Breast epithelium (tissue), 4 donors: Measurements from ENCODE around the gene ST6GALNAC4. TPM values are rescaled to one million over a fixed set of nuclear protein-coding genes. Genes with fewer than 3 reads are reported as not detected.

Experiments used
- DNase-seq, 2 donors: peaks; one replicate each; pipeline ENCODE4 v3.0.0-alpha.2; 2019; ENCODE audit warnings: low spot score in 2 of 2
- H3K27ac ChIP-seq, 2 donors: fragments of 200-600 bp; sonication (generic) in 1 of 2; one replicate each; pipeline ENCODE4 v1.5.1; 2016 to 2019; ENCODE audit warnings: mild to moderate bottlenecking in 1 of 2
- H3K27me3 ChIP-seq, 2 donors: fragments of 200-600 bp; sonication (generic) in 1 of 2; one replicate each; pipeline versions ENCODE4 v1.5.1 to v1.6.0; 2017 to 2019; ENCODE audit warnings: control low read depth in 1 of 2, mild to moderate bottlenecking in 1 of 2
- H3K36me3 ChIP-seq: fragments of 200-600 bp; one replicate; pipeline ENCODE4 v1.5.1; 2019
- H3K4me1 ChIP-seq, 2 donors: fragments of 200-600 bp; sonication (generic); one replicate each; pipeline ENCODE4 v1.5.1; 2016 to 2019; ENCODE audit warnings: control low read depth in 1 of 2
- H3K4me3 ChIP-seq, 3 donors: fragments of 200-600 bp; sonication (generic); 1 replicate in 2 of 3; 2 replicates in 1 of 3; pipeline ENCODE4 v1.5.1; 2016 to 2019; ENCODE audit warnings: mild to moderate bottlenecking in 3 of 3, moderate library complexity in 2 of 3
- H3K9me3 ChIP-seq, 2 donors: fragments of 200-600 bp; sonication (generic) in 1 of 2; one replicate each; pipeline ENCODE4 v1.5.1; 2016 to 2019; ENCODE audit warnings: control low read depth in 1 of 2
- CTCF ChIP-seq, 3 donors: fragments of 450-650 bp; IDR thresholded peaks; one replicate each; pipeline ENCODE4 v1.5.1; 2016 to 2017; ENCODE audit warnings: antibody characterized with exemption in 3 of 3, mild to moderate bottlenecking in 3 of 3, moderate library complexity in 3 of 3
- POLR2A ChIP-seq: fragments of 450-650 bp; IDR thresholded peaks from one replicate; pipeline ENCODE4 v1.6.1; 2016; ENCODE audit warnings: antibody characterized with exemption, mild to moderate bottlenecking, moderate library complexity
- POLR2AphosphoS5 ChIP-seq, 3 donors: sonication (generic); formaldehyde crosslinking; IDR thresholded peaks; one replicate each; pipeline ENCODE4 v1.6.1; 2017; ENCODE audit warnings: antibody characterized with exemption in 3 of 3
- intact Hi-C: fragments of 100-400 bp; cut with DNase I; formaldehyde crosslinking; loops from one replicate; pipeline ENCODE4 v1.15.1; 2023; ENCODE audit warnings: low total_unique reads
- total RNA-seq, 3 donors: library from RNA; depleted of rRNA; stranded (reverse); fragments of >200 nt; gene quantifications; one replicate each; pipeline ENCODE4 v1.1.0, GENCODE V29; 2016

The ST6GALNAC4 gene
- total RNA-seq, 3 donors from 2014 or later = 17.6 to 44.6 (median 24.0) TPM

- peaks cover 23 to 25% of the 10 kb centered on the region in 2 donors for H3K4me1 ChIP-seq
- TF ChIP-seq CTCF (IDR thresholded peaks at IDR 0.05) = no peak
- TF ChIP-seq POLR2A = no peak
- peak in 1 of 3 donors; percentile 8 for TF ChIP-seq POLR2AphosphoS5 (IDR thresholded peaks at IDR 0.05)
- peak overlapping the region; percentile 78 to 89 (median 79) for H3K4me3 ChIP-seq
- no peaks in the 10 kb centered on the region for H3K27me3 ChIP-seq
- H3K9me3 ChIP-seq = no peaks in the 10 kb centered on the region
- H3K27ac ChIP-seq = peak overlapping the region; percentile 66 to 88
- intact Hi-C loops = no loop called here
- H3K36me3 ChIP-seq = no peaks in the 10 kb centered on the region
- no peak for DNase-seq
Observed at GRCh38 chr9:127938298-127938690, 21.5 kb upstream of the ST6GALNAC4 start.

GRCh38 chr9:127937388-127938297 is 20.8 kb upstream of the ST6GALNAC4 start, which contains the start of gene DPM2:
TSS of gene DPM2 (minus strand) at chr9:127937854. CDS start at chr9:127937820, 34 bp downstream.
- no peaks in the 10 kb centered on the region for H3K9me3 ChIP-seq
- peak within 1 kb of the TSS; percentile 78 to 89 (median 79) for H3K4me3 ChIP-seq
- no peaks in the 10 kb centered on the region for H3K27me3 ChIP-seq
- TF ChIP-seq CTCF (IDR thresholded peaks at IDR 0.05) (no peak), POLR2A (peak; percentile 50), POLR2AphosphoS5 (IDR thresholded peaks at IDR 0.05) (peak; percentile 56 to 88 (median 56))
- intact Hi-C loops = no loop called here
- no peaks in the 10 kb centered on the region for H3K36me3 ChIP-seq
- H3K27ac ChIP-seq = peak within 1 kb of the TSS; percentile 66 to 88
- DNase-seq = peak; percentile 63 to 79
- H3K4me1 ChIP-seq = peaks cover 23 to 25% of the 10 kb centered on the region in 2 donors

GRCh38 chr9:127937056-127937387 is 20.2 kb upstream of the ST6GALNAC4 start:
- Histone ChIP-seq H3K4me3 (peak overlapping the region; percentile 78 to 89 (median 79)), H3K27ac (peak overlapping the region; percentile 66 to 88), H3K27me3 (no peaks in the 10 kb centered on the region), H3K4me1 (peaks cover 18 to 25% of the 10 kb centered on the region in 2 donors), H3K9me3 (no peaks in the 10 kb centered on the region), H3K36me3 (no peaks in the 10 kb centered on the region)
- intact Hi-C loops = no loop called here
- TF ChIP-seq CTCF (IDR thresholded peaks at IDR 0.05) (no peak), POLR2AphosphoS5 (IDR thresholded peaks at IDR 0.05) (no peak), POLR2A (no peak)
- DNase-seq = no peak

GRCh38 chr9:127936347-127936852 is 19.6 kb upstream of the ST6GALNAC4 start:
- TF ChIP-seq CTCF (IDR thresholded peaks at IDR 0.05) (no peak), POLR2A (no peak), POLR2AphosphoS5 (IDR thresholded peaks at IDR 0.05) (no peak)
- intact Hi-C loops = no loop called here
- H3K27me3 ChIP-seq = no peaks in the 10 kb centered on the region
- peaks cover 14 to 25% of the 10 kb centered on the region in 2 donors for H3K4me1 ChIP-seq
- H3K27ac ChIP-seq = no peak overlapping the region
- H3K4me3 ChIP-seq = peak overlapping the region in 2 of 3 donors; percentile 79 to 89
- DNase-seq = no peak
- H3K36me3 ChIP-seq = no peaks in the 10 kb centered on the region
- no peaks in the 10 kb centered on the region for H3K9me3 ChIP-seq

- DNase-seq = no peak
- TF ChIP-seq POLR2AphosphoS5 (IDR thresholded peaks at IDR 0.05) (no peak), CTCF (IDR thresholded peaks at IDR 0.05) (no peak), POLR2A (no peak)
- intact Hi-C loops = no loop called here
- Histone ChIP-seq H3K9me3 (no peaks in the 10 kb centered on the region), H3K4me3 (peak overlapping the region in 1 of 3 donors; percentile 89), H3K27ac (no peak overlapping the region), H3K27me3 (no peaks in the 10 kb centered on the region), H3K4me1 (peaks cover 18 to 28% of the 10 kb centered on the region in 2 donors), H3K36me3 (no peaks in the 10 kb centered on the region)
Observed at GRCh38 chr9:127935765-127936221, 19.0 kb upstream of the ST6GALNAC4 start.
